ENCODE data around the gene DRC7. TPM values are rescaled to one million over a fixed set of nuclear protein-coding genes. Genes with fewer than 3 reads are reported as not detected.
"Not testable (repeated sequence)": the region's sequence is repeated elsewhere in the genome, so short reads cannot be mapped to it uniquely, and the experiment has no call there.

The DRC7 gene
- total RNA-seq, 2 donors from 2014 or later: not detected

- intact Hi-C loops (cut with DNase I): loop anchor here in 1 of 2 donors (5.0 kb wide), 1 partner anchor 439 kb away; no protein-coding TSS in a partner anchor
- no peak for DNase-seq (ENCODE audit: low spot score)
These were observed 48.9 kb downstream of the DRC7 start for GRCh38 chr16:57743458-57743857.

GRCh38 chr16:57743886-57744641, 49.5 kb downstream of the DRC7 start:
- intact Hi-C loops (cut with DNase I): loop anchor here in 1 of 2 donors (5.0 kb wide), 1 partner anchor 438 kb away; no protein-coding TSS in a partner anchor
- peak; percentile 74 for DNase-seq (ENCODE audit: low spot score)

DNA sequence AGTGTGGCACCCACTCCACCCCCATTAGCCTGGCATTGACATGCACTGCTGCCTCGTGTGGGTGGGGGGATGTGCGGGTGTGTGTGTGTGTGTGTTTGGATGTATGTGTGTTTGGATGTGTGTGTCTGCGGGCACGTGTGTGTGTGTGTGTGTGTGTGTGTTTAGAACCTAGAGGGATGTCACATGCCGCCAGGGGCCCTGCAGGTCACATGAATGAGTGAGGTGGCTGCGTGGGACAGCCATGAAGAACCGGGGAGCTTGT, 50.0 kb downstream of the DRC7 start:
- intact Hi-C loops (cut with DNase I): loop anchor here in 1 of 2 donors (5.0 kb wide), 1 partner anchor 438 kb away; no protein-coding TSS in a partner anchor
- no peak for DNase-seq (ENCODE audit: low spot score)

- no peak for DNase-seq (ENCODE audit: low spot score)
- intact Hi-C loops (cut with DNase I): no loop called here
These were observed 51.2 kb downstream of the DRC7 start for GRCh38 chr16:57745768-57746167.

DNA sequence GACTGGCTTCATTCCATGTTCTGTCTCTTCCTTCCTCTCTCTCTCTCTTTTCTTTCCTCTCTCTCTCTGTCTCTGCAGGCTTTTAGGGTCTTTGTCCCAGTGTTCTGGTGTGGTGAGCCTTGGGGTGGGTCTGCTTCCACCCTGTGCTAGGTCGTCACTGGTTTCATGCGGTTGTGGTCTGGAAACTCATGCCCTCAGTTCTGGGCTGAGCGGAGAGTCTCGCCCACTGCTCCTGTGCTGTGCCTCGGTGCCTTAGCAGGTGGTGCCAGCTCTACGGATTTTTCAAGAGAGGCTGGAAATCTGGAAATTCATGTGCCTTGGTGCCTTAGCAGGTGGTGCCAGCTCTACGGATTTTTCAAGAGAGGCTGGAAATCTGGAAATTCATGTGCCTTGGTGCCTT, 51.7 kb downstream of the DRC7 start:
- DNase-seq (ENCODE audit: low spot score); intact Hi-C loops (cut with DNase I): not testable (repeated sequence)

DNA sequence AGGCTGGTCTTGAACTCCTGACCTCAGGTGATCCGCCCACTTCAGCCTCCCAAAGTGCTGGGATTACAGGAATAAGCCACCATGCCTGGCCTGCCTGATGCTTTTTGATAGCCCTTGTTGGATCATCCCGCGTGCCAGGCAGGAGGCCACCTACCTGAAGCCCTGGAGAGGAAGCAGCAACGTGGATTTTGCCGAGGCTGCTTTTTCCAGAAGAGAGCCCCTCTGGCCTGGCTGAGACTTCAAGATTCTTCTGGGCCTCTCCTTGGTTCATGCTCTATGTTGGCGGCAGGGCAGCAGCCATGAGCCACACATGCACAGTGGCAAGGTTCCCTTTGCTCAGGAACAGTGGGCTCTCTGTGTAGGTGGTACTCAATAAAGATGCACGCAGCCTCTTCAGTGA, 52.5 kb downstream of the DRC7 start:
- intact Hi-C loops (cut with DNase I): no loop called here

GRCh38 chr16:57747496-57747895, 52.9 kb downstream of the DRC7 start:
- intact Hi-C loops (cut with DNase I): no loop called here
- no peak for DNase-seq (ENCODE audit: low spot score)

More for the DNA sequence above, 52.5 kb downstream of the DRC7 start:
- no peak for DNase-seq (ENCODE audit: low spot score)

GRCh38 chr16:57747996-57748395, 53.4 kb downstream of the DRC7 start:
- DNase-seq (ENCODE audit: low spot score): no peak
- intact Hi-C loops (cut with DNase I): no loop called here

DNA sequence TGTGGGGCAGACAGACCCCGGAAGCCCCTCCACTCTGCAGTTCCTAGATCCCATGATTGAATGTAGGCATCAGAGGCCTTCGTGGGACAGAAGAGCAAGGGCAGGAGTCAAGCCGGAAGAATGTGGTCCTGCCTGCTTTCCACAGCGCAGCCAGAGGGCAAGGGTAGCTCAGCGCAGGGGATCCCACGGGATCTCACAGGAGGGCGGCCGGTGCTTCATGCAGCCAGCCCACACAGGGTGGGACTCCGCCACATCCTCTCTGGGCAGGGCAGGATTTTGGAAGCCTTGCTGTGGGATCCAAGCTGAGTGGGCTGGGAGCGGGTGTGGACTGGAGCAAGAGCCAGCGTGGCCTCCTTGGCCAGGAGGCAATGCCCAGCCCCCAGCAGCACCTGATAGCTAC, 54.0 kb downstream of the DRC7 start:
- intact Hi-C loops (cut with DNase I): no loop called here
- DNase-seq (ENCODE audit: low spot score): no peak

- DNase-seq (ENCODE audit: low spot score): no peak
These were observed 54.6 kb downstream of the DRC7 start for GRCh38 chr16:57749101-57749692.

DNA sequence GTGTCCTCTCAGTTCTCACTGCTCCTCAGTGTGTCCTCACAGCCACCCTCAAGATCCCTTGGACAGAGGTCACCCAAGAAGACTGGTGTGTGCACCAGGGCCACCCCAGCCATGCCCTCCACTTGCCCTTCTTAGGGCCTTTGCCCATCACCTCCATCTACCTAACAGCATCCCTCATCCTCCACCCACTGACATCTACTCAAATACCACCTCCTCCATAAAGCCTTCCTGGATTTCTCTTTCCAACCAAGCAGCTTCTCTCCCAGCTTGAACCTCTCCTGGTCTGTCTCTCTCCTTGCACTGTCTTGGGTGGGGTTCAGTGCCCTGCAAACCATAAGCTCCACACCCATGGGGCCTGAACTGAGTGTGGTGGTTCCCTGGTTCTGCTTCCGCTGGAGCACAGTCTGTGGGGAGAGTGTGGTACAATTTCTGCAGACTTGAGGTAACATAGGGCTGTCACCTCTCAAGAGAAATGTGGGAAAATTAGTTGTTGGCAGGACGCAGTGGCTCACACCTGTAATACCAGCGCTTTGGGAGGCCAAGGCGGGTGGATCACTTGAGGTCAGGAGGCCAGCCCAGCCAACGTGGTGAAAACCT, 55.3 kb downstream of the DRC7 start:
- no peak for DNase-seq (ENCODE audit: low spot score)
- intact Hi-C loops (cut with DNase I): loop anchor here in 1 of 2 donors (10.0 kb wide), 1 partner anchor 255 kb away; the partner anchor contains the start of genes USB1 and ZNF319

More at GRCh38 chr16:57749101-57749692, 54.6 kb downstream of the DRC7 start:
- intact Hi-C loops (cut with DNase I): no loop called here

DNA sequence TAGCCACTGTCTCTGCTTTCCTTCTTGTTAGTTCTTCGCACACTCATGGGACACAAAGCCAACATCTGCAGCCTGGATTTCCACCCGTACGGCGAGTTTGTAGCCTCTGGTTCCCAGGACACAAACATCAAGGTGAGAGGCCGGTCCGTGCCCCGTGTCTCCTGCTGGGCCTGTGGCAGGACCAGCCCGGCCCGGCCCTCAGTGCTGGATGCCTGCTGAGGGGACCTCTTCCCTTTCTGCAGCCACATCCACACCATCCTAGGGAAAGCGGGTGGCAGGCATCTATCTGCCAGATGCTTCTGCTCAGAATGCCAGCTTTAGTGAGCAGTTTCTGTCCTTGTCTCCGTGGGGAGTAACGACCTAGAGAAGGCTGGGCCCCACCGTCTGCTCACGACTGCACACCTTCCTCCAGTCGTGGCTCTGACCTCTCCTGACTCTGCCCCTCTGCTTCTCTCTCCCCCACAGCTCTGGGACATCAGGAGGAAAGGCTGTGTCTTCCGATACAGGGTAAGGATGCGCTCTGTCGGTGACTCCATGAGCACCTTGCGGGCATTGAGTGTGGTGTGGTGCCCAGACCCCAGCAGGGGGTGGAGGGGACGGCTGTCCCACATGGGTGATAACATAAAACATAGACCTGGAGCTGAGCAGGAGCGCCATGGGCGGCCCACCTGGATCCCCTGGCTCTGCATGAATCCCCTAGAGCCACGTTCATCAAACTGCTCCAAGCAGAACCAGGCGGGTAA, 56.4 kb downstream of the DRC7 start:
- DNase-seq (ENCODE audit: low spot score): no peak
- intact Hi-C loops (cut with DNase I): loop anchor here in 1 of 2 donors (10.0 kb wide), 1 partner anchor 254 kb away; the partner anchor contains the start of genes USB1 and ZNF319

DNA sequence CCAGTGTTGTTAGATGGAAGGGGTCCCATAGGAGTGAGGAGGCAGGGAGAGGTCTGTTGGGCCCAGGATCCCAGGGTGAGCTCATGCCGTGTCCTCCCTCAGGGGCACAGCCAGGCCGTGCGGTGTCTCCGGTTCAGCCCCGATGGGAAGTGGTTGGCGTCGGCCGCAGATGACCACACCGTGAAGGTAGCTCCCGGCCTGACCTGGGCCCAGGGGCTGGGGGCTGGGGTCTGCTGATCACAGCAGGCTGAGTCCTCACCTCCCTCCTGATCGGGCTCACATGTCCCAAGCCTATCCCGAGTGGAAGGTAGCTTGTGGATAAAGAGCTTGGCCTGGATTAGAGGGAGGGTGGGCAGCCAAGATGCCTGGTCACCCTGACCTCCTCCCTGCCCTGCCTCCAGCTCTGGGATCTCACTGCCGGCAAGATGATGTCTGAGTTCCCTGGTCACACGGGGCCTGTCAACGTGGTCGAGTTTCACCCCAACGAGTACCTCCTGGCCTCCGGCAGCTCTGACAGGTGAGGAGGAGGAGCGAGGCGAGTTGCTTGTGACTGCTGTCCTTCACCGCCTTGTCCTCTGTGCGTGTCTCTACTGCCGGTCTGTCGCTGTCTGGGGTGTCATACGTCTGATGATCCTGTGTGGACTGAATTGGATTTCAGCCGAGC, 57.1 kb downstream of the DRC7 start:
- no peak for DNase-seq (ENCODE audit: low spot score)
- intact Hi-C loops (cut with DNase I): loop anchor here in 1 of 2 donors (10.0 kb wide), 1 partner anchor 253 kb away; the partner anchor contains the start of genes USB1 and ZNF319

DNA sequence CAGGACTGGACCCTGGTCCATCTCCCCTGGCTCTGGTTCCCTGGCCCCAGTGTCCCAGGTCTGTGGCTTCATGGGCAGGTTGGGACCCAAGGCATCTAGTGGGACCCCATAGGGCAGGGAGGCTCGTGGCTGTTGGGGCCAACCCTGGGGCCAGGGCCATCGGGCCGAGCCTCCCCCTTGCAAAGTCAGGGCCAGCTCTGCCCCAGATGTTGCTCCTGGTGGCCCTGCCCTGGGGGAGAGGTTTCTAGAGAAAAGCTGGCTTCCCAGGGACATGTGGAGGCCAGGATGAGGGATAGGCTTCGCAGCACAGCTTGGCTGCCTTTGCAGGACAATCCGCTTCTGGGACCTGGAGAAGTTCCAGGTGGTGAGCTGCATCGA, 57.6 kb downstream of the DRC7 start:
- intact Hi-C loops (cut with DNase I): loop anchor here in 1 of 2 donors (10.0 kb wide), 1 partner anchor 253 kb away; the partner anchor contains the start of genes USB1 and ZNF319
- DNase-seq (ENCODE audit: low spot score): no peak

DNA sequence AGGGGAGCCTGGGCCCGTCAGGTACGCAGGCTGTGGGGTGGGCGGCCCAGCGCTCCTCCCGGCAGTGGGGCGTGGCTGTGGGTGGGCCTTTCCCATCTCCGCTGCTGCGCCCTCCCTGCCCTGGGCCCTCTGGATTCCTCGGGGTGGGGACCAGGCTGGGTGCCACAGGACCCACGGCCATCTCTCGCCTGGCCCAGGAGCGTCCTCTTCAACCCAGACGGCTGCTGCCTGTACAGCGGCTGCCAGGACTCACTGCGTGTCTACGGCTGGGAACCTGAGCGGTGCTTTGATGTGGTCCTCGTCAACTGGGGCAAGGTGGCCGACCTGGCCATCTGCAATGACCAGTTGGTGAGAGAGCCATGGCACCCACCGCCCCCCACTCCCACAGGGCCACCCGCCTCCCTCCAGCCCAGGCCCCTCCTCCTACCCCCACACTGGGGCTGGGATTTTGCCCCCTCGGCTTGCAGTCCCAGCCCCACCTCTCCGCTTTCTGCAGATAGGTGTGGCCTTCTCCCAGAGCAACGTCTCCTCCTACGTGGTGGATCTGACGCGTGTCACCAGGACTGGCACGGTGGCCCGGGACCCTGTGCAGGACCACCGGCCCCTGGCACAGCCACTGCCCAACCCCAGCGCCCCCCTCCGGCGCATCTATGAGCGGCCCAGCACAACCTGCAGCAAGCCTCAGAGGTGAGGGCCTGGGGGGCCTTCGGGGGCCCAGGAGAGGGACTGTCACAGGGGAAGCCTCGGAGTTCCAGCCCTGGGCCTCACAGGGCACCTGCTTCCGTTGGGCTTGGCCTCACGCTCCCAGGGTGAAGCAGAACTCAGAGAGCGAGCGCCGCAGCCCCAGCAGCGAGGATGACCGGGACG, 58.2 kb downstream of the DRC7 start:
- no peak for DNase-seq (ENCODE audit: low spot score)
- intact Hi-C loops (cut with DNase I): loop anchor here in 1 of 2 donors (10.0 kb wide), 1 partner anchor 252 kb away; the partner anchor contains the start of genes USB1 and ZNF319

DNA sequence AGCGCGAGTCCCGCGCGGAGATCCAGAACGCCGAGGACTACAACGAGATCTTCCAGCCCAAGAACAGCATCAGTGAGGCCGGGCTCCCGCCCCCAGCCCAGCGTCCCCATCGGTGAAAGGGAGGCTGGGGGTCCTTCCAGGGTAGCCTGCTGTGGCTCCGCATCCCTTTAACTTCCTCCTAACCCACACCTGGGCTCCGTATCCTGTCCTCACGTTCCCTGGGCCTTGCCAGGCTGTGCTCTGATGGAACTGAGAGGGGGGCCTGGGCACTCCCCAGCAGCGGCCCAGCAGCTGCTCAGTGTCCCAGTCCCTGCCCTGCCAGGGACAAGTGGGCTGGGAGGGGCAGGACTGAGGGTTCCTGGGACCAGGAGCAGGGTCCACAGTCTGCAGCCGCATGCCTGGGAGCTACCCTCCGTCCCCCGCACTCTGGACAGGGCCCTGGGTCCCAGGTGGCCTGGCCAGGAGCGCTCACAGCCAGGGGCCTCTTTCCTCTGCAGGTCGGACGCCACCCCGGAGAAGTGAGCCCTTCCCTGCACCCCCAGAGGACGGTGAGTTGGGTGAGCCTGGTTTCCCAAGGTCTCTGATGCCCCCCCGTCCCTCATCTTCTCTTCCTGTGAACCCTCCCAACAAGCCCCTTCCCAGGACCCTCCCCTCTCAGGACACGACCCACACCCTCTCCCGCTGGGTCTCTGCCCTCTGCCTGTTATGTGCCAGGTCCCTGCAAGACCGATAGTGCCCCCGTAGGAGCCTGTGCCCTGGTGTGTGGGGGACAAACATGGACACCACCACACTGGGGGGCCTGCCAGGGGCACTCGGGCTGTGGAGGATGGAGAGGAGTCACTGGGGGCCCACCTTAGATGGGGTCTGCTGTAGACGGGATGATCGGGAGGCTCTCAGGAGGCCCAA, 59.1 kb downstream of the DRC7 start:
- DNase-seq (ENCODE audit: low spot score): no peak
- intact Hi-C loops (cut with DNase I): loop anchor here in 1 of 2 donors (10.0 kb wide), 1 partner anchor 251 kb away; the partner anchor contains the start of genes USB1 and ZNF319
